Transverse colon (tissue), 4 donors: ENCODE data around the gene MX2.

Experiments used
- POLR2A ChIP-seq: fragments of 450-650 bp; IDR thresholded peaks from one replicate; pipeline ENCODE4 v1.6.1; 2016; ENCODE audit warnings: antibody characterized with exemption, mild to moderate bottlenecking, moderate library complexity
- POLR2AphosphoS5 ChIP-seq, 3 donors: sonication (generic); formaldehyde crosslinking; IDR thresholded peaks; one replicate each; pipeline ENCODE4 v1.6.1; 2016; ENCODE audit warnings: antibody characterized with exemption in 3 of 3
- TF ChIP-seq, protein P1 (sequence below), 5 experiments: fragments of 200-600 bp in 3 of 5; fragments of 450-650 bp in 2 of 5; sonication (generic) in 3 of 5; IDR thresholded peaks; 1 replicate in 2 of 5; 2 replicates in 3 of 5; pipeline ENCODE4 v1.5.1; 2016 to 2017; ENCODE audit warnings: antibody characterized with exemption in 5 of 5, inconsistent platforms in 3 of 5, mild to moderate bottlenecking in 2 of 5, moderate library complexity in 1 of 5

GRCh38 chr21:41337515-41337914 is 24.3 kb upstream of the MX2 start:
- TF ChIP-seq, protein P1, sequence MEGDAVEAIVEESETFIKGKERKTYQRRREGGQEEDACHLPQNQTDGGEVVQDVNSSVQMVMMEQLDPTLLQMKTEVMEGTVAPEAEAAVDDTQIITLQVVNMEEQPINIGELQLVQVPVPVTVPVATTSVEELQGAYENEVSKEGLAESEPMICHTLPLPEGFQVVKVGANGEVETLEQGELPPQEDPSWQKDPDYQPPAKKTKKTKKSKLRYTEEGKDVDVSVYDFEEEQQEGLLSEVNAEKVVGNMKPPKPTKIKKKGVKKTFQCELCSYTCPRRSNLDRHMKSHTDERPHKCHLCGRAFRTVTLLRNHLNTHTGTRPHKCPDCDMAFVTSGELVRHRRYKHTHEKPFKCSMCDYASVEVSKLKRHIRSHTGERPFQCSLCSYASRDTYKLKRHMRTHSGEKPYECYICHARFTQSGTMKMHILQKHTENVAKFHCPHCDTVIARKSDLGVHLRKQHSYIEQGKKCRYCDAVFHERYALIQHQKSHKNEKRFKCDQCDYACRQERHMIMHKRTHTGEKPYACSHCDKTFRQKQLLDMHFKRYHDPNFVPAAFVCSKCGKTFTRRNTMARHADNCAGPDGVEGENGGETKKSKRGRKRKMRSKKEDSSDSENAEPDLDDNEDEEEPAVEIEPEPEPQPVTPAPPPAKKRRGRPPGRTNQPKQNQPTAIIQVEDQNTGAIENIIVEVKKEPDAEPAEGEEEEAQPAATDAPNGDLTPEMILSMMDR (IDR thresholded peaks at IDR 0.05), result no peak
- TF ChIP-seq POLR2A, result no peak
- no peak for TF ChIP-seq POLR2AphosphoS5 (IDR thresholded peaks at IDR 0.05)
